Neuronal stem cell (in vitro differentiated cells): ENCODE measurements around the gene POMT2.

Experiments
- DNase-seq: peaks from one replicate; pipeline ENCODE4 v3.0.0-alpha.2; 2013; ENCODE audit warnings: low spot score
- H2AFZ ChIP-seq: one replicate; pipeline ENCODE4 v1.6.1; 2013; ENCODE audit warnings: mild to moderate bottlenecking, low read length, inconsistent platforms
- H2AK5ac ChIP-seq: 2 replicates; pipeline ENCODE4 v1.6.1; 2013; ENCODE audit warnings: low read depth, mild to moderate bottlenecking, inconsistent platforms, low read length, moderate library complexity, mixed read lengths
- H2BK120ac ChIP-seq: 2 replicates; pipeline ENCODE4 v1.6.1; 2013; ENCODE audit warnings: low read depth, mild to moderate bottlenecking, inconsistent platforms, low read length, moderate library complexity, mixed read lengths
- H2BK12ac ChIP-seq: one replicate; pipeline ENCODE4 v1.6.1; 2013; ENCODE audit warnings: low read length, inconsistent platforms
- H2BK15ac ChIP-seq: 2 replicates; pipeline ENCODE4 v1.6.1; 2013; ENCODE audit warnings: mild to moderate bottlenecking, low read length, inconsistent platforms, mixed read lengths
- H2BK5ac ChIP-seq: one replicate; pipeline ENCODE4 v1.6.1; 2013; ENCODE audit warnings: inconsistent platforms, mild to moderate bottlenecking, low read length, moderate library complexity
- H3K14ac ChIP-seq: one replicate; pipeline ENCODE4 v1.6.1; 2013; ENCODE audit warnings: low read length, inconsistent platforms
- H3K18ac ChIP-seq: 2 replicates; pipeline ENCODE4 v1.6.1; 2013; ENCODE audit warnings: low read length, inconsistent platforms
- H3K23ac ChIP-seq: 2 replicates; pipeline ENCODE4 v1.6.1; 2013; ENCODE audit warnings: low read depth, mild to moderate bottlenecking, mixed read lengths, low read length, inconsistent platforms; ENCODE audit not compliant: poor library complexity
- H3K27ac ChIP-seq: replicated peaks from 3 replicates; pipeline ENCODE4 v1.5.1; 2013; ENCODE audit warnings: low read length, inconsistent platforms
- H3K27me3 ChIP-seq, 3 experiments: 2 replicates each; pipeline ENCODE4 v1.6.1; 2013; ENCODE audit warnings: low read length in 3 of 3, mild to moderate bottlenecking in 2 of 3, inconsistent platforms in 1 of 3, low read depth in 1 of 3, mixed read lengths in 1 of 3, moderate library complexity in 1 of 3; ENCODE audit not compliant: control insufficient read depth in 3 of 3, insufficient read depth in 3 of 3
- H3K36me3 ChIP-seq, 2 donors: replicated peaks in 1 of 2; 2 replicates each; pipeline ENCODE4 v1.6.1; 2013; ENCODE audit warnings: low read length in 2 of 2; ENCODE audit not compliant: control insufficient read depth in 2 of 2, insufficient read depth in 2 of 2
- H3K4ac ChIP-seq: 2 replicates; pipeline ENCODE4 v1.6.1; 2013; ENCODE audit warnings: inconsistent platforms, mild to moderate bottlenecking, low read length, moderate library complexity
- H3K4me1 ChIP-seq, 2 donors: 1 replicate in 1 of 2; 2 replicates in 1 of 2; pipeline ENCODE4 v1.6.1; 2013; ENCODE audit warnings: low read length in 2 of 2, low read depth in 1 of 2; ENCODE audit not compliant: control insufficient read depth in 2 of 2, insufficient read depth in 1 of 2
- H3K4me2 ChIP-seq: one replicate; pipeline ENCODE4 v1.6.1; 2013; ENCODE audit warnings: mild to moderate bottlenecking, low read length, inconsistent platforms; ENCODE audit not compliant: insufficient read depth, poor library complexity, severe bottlenecking
- H3K4me3 ChIP-seq, 2 donors: 2 replicates each; pipeline ENCODE4 v1.5.1; 2013; ENCODE audit warnings: low read length in 2 of 2, mild to moderate bottlenecking in 2 of 2, inconsistent platforms in 1 of 2, moderate library complexity in 1 of 2
- H3K79me1 ChIP-seq: one replicate; pipeline ENCODE4 v1.6.1; 2013; ENCODE audit warnings: low read depth, mild to moderate bottlenecking, inconsistent platforms, low read length, moderate library complexity
- H3K9ac ChIP-seq: one replicate; pipeline ENCODE4 v1.6.1; 2013; ENCODE audit warnings: mild to moderate bottlenecking, low read depth, low read length, inconsistent platforms; ENCODE audit not compliant: poor library complexity
- H3K9me3 ChIP-seq, 2 donors: replicated peaks in 1 of 2; 2 replicates each; pipeline versions ENCODE3 to v1.6.1; 2013; ENCODE audit warnings: low read length in 2 of 2, mild to moderate bottlenecking in 2 of 2, inconsistent platforms in 1 of 2, low read depth in 1 of 2, mixed read lengths in 1 of 2, moderate library complexity in 1 of 2; ENCODE audit not compliant: control insufficient read depth in 2 of 2, insufficient read depth in 1 of 2
- H4K8ac ChIP-seq: one replicate; pipeline ENCODE4 v1.6.1; 2013; ENCODE audit warnings: low read depth, mild to moderate bottlenecking, inconsistent platforms, low read length, moderate library complexity
- H4K91ac ChIP-seq: one replicate; pipeline ENCODE4 v1.6.1; 2013; ENCODE audit warnings: low read length, low read depth, mild to moderate bottlenecking, inconsistent platforms; ENCODE audit not compliant: poor library complexity
- WGBS, 2 donors: extraction: QIAGEN DNeasy Blood & Tissue Kit; methylation state at CpG; one replicate each; pipeline ENCODE4 v1.1.7; 2013; ENCODE audit warnings: missing lambda C conversion rate in 2 of 2, mixed read lengths in 1 of 2; ENCODE audit not compliant: insufficient read length in 2 of 2, insufficient replicate concordance in 1 of 2; ENCODE audit errors: extremely low coverage in 2 of 2; 5-methylcytosine and 5-hydroxymethylcytosine counted together

The POMT2 gene

GRCh38 chr14:77356899-77357298 is 36.2 kb upstream of the POMT2 start:
- no peak overlapping the region for H3K23ac ChIP-seq
- H3K27ac ChIP-seq = no peak overlapping the region
- H3K4me3 ChIP-seq = no peak overlapping the region
- H3K4ac ChIP-seq = no peak overlapping the region
- peaks cover 0 to 7% of the 10 kb centered on the region in 2 donors for H3K4me1 ChIP-seq
- no peaks in the 10 kb centered on the region for H3K36me3 ChIP-seq
- WGBS, 2 donors = no CpG with 5 or more reads among the region's 4 CpGs
- no peak overlapping the region for H3K9ac ChIP-seq
- H2BK12ac ChIP-seq = no peak overlapping the region
- no peak overlapping the region for H3K4me2 ChIP-seq
- no peak overlapping the region for H2AK5ac ChIP-seq
- H4K91ac ChIP-seq = no peak overlapping the region
- H3K79me1 ChIP-seq = no peaks in the 10 kb centered on the region
- no peak overlapping the region for H2BK120ac ChIP-seq
- H3K9me3 ChIP-seq = peaks cover 0 to 3% of the 10 kb centered on the region in 2 donors
- no peak overlapping the region for H3K18ac ChIP-seq
- H3K27me3 ChIP-seq = no peaks in the 10 kb centered on the region
- H2BK15ac ChIP-seq = no peak overlapping the region
- no peak for DNase-seq
- no peak overlapping the region for H2AFZ ChIP-seq
- H2BK5ac ChIP-seq = no peak overlapping the region
- H4K8ac ChIP-seq = no peak overlapping the region
- H3K14ac ChIP-seq = no peak overlapping the region

GRCh38 chr14:77355811-77356210 is 35.1 kb upstream of the POMT2 start:
- Histone ChIP-seq H3K18ac (no peak overlapping the region), H3K27ac (no peak overlapping the region)
- WGBS, 2 donors = no CpG with 5 or more reads among the region's 4 CpGs

GRCh38 chr14:77353469-77354141 is 32.9 kb upstream of the POMT2 start:
- H3K4me1 ChIP-seq = peaks cover 0 to 7% of the 10 kb centered on the region in 2 donors
- H4K8ac ChIP-seq = no peak overlapping the region
- no peak overlapping the region for H2AFZ ChIP-seq
- no peak overlapping the region for H2BK120ac ChIP-seq
- no peaks in the 10 kb centered on the region for H3K9me3 ChIP-seq
- H3K14ac ChIP-seq = no peak overlapping the region
- H3K36me3 ChIP-seq = peaks cover 0 to 21% of the 10 kb centered on the region in 2 donors
- H3K27me3 ChIP-seq = no peaks in the 10 kb centered on the region
- H2BK12ac ChIP-seq = no peak overlapping the region
- no peak overlapping the region for H2BK15ac ChIP-seq
- no peak overlapping the region for H3K18ac ChIP-seq
- H2AK5ac ChIP-seq = no peak overlapping the region
- H2BK5ac ChIP-seq = no peak overlapping the region
- H3K4ac ChIP-seq = no peak overlapping the region
- no peak overlapping the region for H3K4me2 ChIP-seq
- H4K91ac ChIP-seq = no peak overlapping the region
- no peak overlapping the region for H3K27ac ChIP-seq
- H3K4me3 ChIP-seq = no peak overlapping the region
- no peaks in the 10 kb centered on the region for H3K79me1 ChIP-seq
- no peak overlapping the region for H3K23ac ChIP-seq
- no peak for DNase-seq
- no peak overlapping the region for H3K9ac ChIP-seq
- WGBS, 2 donors = no CpG with 5 or more reads among the region's 5 CpGs

More at GRCh38 chr14:77355811-77356210, 35.1 kb upstream of the POMT2 start:
- Histone ChIP-seq H3K27me3 (no peaks in the 10 kb centered on the region), H2BK15ac (no peak overlapping the region), H4K8ac (no peak overlapping the region), H2BK12ac (no peak overlapping the region), H3K23ac (no peak overlapping the region), H2BK5ac (no peak overlapping the region), H3K4me3 (no peak overlapping the region), H3K4me1 (peaks cover 0 to 7% of the 10 kb centered on the region in 2 donors), H3K14ac (no peak overlapping the region), H2AK5ac (no peak overlapping the region), H3K9ac (no peak overlapping the region), H2BK120ac (no peak overlapping the region), H3K79me1 (no peaks in the 10 kb centered on the region), H3K4ac (no peak overlapping the region), H3K9me3 (no peaks in the 10 kb centered on the region), H2AFZ (no peak overlapping the region), H4K91ac (no peak overlapping the region), H3K36me3 (peaks cover 0 to 2% of the 10 kb centered on the region in 2 donors), H3K4me2 (no peak overlapping the region)
- DNase-seq = no peak

- Histone ChIP-seq H4K91ac (no peak overlapping the region), H3K4me2 (no peak overlapping the region), H3K79me1 (no peaks in the 10 kb centered on the region), H3K27ac (no peak overlapping the region), H2BK120ac (no peak overlapping the region), H3K18ac (no peak overlapping the region), H4K8ac (no peak overlapping the region), H2BK5ac (no peak overlapping the region), H3K23ac (no peak overlapping the region), H3K4me3 (no peak overlapping the region), H3K36me3 (peaks cover 0 to 47% of the 10 kb centered on the region in 2 donors), H3K4me1 (peaks cover 0 to 1% of the 10 kb centered on the region in 2 donors), H2AFZ (no peak overlapping the region), H3K9me3 (no peaks in the 10 kb centered on the region), H3K27me3 (no peaks in the 10 kb centered on the region), H3K9ac (no peak overlapping the region), H2AK5ac (no peak overlapping the region), H3K4ac (no peak overlapping the region), H3K14ac (no peak overlapping the region), H2BK12ac (no peak overlapping the region), H2BK15ac (no peak overlapping the region)
- no peak for DNase-seq
- WGBS, 2 donors = no CpG with 5 or more reads among the region's 3 CpGs
Observed at GRCh38 chr14:77347751-77348150, 27.1 kb upstream of the POMT2 start.
